Heart left ventricle (tissue), 13 donors: ENCODE data around the gene STAG1.
"Not testable (repeated sequence)": the region's sequence is repeated elsewhere in the genome, so short reads cannot be mapped to it uniquely, and the experiment has no call there.

Source experiments
- POLR2A ChIP-seq, 2 donors: fragments of 450-650 bp; IDR thresholded peaks; one replicate each; pipeline ENCODE4 v1.6.1; 2017; ENCODE audit warnings: antibody characterized with exemption in 2 of 2, mild to moderate bottlenecking in 2 of 2, moderate library complexity in 2 of 2
- TF ChIP-seq, protein P1 (sequence below), 12 donors: fragments of 200-600 bp; sonication (generic) in 4 of 12; IDR thresholded peaks; one replicate each; pipeline versions ENCODE4 v1.5.0 to v1.8.0; 2018 to 2022; ENCODE audit warnings: antibody characterized with exemption in 12 of 12, mild to moderate bottlenecking in 5 of 12
- donor health status: ischemic (EF 13 %, LVEDD 7.1; RV severe dilation, severe dysfunction).
- donor health status: DM: no; HTN: yes; CAD: no.
- donor health status: DM: no; HTN: no; CAD: no.
- donor health status: ischemic (EF 25% LVEDD 6.9; RV normal size, moderate dysfunction).
- donor health status: ischemic (EF 25% LVEDD 5.7; RV mildly dilated, moderate dysfunction).
- donor health status: ischemic (EF 35%, LVEDD 5.7; RV mildly dilated, moderate dysfunction).
- donor health status: nonischemic (EF 11% LVEDD 7.7; RV severe dilation, severe dysfunction).
- donor health status: DM: yes; HTN: yes; CAD: no.
- donor health status: PGD.
- donor health status: ischemic (EF 29% LVEDD 5.4; RV normal size, mild dysfunction).
- donor health status: nonischemic (EF 23%, LVEDD 6.1; RV moderate dilation, normal function).

DNA sequence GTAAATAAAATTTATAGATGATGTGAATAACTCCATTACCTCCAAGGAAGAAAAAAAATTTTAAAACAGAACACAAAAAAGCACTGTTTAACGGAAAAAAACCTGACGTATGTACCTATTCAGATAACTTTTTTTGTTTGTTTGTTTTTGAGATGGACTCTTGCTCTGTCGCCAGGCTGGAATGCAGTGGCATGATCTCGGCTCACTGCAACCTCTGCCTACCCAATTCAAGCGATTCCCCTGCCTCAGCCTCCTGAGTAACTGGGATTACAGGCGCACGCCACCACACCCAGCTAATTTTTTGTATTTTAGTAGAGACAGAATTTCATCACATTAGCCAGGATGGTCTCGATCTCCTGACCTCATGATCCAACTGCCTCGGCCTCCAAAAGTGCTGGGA is 40.3 kb downstream of the STAG1 start:
- not testable (repeated sequence) for TF ChIP-seq POLR2A (IDR thresholded peaks at IDR 0.05)
- TF ChIP-seq, protein P1, sequence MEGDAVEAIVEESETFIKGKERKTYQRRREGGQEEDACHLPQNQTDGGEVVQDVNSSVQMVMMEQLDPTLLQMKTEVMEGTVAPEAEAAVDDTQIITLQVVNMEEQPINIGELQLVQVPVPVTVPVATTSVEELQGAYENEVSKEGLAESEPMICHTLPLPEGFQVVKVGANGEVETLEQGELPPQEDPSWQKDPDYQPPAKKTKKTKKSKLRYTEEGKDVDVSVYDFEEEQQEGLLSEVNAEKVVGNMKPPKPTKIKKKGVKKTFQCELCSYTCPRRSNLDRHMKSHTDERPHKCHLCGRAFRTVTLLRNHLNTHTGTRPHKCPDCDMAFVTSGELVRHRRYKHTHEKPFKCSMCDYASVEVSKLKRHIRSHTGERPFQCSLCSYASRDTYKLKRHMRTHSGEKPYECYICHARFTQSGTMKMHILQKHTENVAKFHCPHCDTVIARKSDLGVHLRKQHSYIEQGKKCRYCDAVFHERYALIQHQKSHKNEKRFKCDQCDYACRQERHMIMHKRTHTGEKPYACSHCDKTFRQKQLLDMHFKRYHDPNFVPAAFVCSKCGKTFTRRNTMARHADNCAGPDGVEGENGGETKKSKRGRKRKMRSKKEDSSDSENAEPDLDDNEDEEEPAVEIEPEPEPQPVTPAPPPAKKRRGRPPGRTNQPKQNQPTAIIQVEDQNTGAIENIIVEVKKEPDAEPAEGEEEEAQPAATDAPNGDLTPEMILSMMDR (IDR thresholded peaks at IDR 0.05), result not testable (repeated sequence)
